Iris pigment epithelial cell (primary cell): Measurements from ENCODE around the gene EEF2.
"Not testable (repeated sequence)": the region's sequence is repeated elsewhere in the genome, so short reads cannot be mapped to it uniquely, and the experiment has no call there.

Source experiments
- DNase-seq: peaks from one replicate; pipeline ENCODE4 v3.0.0-alpha.2; 2011; ENCODE audit warnings: low read depth

EEF2 gene

DNA sequence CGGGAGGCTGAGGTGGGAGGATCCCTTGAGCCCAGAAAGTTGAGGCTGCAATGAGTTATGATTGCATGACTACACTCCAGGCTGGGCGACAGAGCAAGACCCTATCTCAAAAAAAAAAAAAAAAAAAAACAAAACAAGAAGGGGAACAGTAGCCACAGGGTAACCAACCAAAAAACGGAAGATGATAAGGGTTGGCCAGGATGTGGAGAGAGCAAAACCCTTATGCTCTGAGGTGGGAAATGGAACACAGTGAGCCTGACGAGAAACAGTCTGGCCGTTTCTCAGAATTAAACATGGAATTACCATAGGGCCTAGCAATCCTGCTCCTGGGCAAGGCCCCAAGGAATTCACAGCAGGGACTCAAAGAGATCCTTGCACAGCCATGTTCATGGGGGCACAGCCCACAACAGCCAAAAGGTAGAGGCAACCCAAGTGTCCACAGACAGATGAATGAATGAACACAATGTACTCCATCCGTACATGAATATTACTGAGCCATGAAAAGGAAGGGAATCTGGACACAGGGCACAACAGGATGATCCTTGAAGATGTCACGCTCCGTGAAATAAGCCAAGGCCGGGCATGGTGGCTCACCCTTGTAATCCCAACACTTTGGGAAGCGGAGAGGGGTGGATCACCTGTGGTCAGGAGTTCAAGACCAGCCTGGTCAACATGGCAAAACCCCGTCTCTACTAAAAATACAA is 41.1 kb downstream of the EEF2 start:
- no peak for DNase-seq

DNA sequence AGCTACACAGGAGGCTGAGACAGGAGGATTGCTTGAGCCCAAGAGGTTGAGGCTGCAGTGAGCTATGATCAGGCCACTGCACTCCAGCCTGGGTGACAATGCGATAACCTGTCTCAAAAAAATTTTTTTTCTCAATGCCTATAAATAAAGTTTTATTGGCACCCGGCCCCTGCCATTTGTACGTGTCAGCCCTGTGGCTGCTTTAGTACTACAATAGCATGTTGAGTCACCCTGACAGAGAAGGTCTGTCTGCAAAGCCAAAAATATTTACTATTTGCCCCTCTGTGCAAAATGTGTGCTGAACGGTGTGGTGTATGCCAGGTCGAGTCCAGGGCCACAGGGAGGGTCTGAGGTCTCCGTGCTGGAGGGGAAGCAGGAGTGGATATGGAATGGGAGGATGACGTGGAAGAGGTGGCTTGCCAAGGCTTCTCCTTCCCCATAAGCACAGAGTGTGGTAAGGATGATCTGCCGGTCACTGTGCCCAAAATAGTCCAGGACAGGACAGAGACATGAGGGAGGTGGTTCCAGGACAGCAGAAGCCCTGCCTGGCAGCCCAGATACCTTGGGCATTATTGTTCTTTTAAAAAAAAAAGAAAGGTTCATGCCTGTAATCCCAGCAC is 42.4 kb downstream of the EEF2 start:
- DNase-seq, result no peak

DNA sequence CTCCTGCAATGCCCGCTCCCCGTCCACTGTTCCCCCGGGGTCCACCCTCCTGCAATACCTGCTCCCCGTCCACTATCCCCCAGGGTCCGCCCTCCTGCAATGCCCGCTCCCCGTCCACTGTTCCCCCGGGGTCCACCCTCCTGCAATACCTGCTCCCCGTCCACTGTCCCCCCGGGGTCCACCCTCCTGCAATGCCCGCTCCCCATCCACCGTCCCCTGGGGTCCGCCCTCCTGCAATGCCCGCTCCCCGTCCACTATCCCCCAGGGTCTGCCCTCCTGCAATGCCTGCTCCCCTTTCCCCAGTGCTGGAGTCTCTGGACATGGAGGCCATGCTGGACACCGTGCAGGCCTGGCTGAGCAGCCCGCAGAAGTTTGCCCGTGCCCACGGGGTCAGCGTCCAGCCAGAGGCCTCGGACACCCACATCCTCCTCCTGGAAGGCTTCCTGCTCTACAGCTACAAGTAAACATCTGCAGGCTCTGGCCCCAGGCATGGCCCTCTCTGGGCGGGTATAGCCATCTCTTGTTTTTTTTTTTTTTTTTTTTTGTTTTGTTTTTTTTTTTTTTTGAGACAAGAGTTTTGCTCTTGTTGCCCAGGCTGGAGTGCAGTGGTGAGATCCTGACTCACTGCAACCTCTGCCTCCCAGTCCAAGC is 46.8 kb downstream of the EEF2 start:
- DNase-seq, result not testable (repeated sequence)

DNA sequence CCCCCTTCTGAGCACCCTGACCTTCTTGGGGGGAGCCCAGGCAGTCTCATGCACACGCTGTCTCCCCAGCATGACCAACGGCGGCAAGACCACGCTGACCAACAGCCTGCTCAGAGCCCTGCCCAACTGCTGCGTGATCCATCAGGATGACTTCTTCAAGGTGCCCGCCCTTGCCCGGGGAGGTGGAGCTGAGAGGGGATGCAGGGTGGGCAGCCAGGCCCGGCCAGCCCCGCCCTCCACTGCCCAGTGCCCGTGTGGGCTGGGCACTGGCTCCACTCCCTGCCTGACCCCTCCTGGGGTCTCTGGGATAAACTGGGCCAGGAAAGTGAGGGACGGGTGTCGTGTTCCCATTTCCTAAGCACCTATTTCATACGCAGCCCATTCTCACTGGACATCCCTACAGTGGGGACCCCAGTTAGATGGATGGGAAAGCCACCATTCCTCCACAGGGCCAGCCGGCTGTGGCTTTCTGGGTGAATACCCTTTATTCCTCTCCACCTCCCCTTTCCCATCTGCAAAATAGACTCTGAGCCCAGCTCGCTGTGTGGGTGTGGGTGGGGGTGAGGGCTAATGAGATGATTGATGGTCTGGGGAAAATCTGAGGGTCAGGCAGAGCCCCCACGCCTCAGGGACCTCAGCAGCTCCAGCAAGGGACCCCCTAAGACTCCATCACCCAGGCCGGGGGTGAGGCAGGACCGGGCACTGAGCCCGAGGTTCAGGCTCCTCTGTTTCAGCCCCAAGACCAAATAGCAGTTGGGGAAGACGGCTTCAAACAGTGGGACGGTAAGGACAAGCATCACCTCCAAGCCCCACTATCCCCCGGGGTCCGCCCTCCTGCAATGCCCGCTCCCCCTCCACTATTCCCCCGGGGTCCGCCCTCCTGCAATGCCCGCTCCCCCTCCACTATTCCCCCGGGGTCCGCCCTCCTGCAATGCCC is 48.5 kb downstream of the EEF2 start:
- DNase-seq, result no peak

DNA sequence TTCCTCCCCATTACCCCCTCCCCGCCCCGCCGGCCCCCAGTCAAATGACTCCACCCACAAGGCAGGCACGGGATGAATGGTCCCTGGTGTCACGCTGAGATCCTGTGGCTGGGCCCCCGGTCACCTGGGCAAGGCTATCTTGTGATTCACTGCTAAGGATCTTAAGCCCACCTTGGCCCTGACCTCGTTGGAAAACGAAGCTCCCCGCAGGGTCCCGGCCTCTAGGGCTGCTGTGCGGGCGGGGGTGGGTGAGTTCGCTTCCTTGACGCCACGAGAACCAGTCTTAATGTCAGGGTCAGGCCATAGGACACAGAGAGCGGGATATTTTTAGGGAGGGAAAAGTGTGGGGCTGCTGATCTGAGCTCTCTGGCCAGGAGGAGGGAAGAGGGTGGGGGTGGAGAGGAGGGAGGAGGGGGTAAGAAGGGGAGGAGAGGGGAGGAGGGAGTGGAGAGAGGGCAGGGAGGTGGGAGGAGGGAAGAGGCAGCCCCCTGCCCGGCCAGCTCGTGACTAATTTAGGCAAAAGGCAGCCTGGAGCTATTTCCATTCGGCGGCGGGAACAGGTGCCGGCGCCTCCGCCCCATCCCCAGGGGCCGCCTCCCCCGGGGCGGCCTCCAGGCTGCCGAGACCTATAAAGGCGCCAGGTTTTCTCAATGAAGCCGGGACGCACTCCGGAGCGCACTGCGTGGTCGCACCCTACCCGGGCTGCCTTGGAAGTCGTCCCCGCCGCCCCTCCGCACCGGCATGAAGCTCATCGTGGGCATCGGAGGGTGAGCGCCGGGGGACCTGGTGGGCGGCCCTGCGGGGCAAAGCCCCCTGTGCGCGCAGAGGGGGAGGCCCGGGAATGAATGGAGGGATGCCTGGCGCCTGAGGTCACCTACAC is 52.1 kb downstream of the EEF2 start, which contains the start of gene NMRK2:
NMRK2 (plus strand) TSS at position 139 of the 880 bp plus-strand sequence; CDS start at position 742, 603 bp downstream.
- DNase-seq, result no peak

DNA sequence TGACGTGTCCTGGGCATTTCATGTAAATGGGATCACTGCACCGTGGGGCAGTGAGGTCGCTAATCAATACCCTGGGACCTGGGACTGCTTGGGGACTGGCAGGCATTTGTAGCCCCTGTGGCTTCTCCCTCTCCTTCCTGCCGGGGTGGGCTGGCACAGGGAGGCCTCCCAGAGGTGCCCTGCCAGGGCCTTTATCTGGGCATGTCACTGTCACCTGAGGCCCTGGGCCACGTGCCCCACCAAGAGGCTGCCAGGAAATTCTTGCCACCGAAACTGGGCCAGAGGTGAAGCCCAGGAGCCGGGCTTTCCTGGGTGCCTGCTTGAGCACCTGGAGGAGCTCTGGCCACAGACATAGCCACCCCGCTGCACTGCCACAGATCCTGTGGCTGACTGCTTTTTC is 54.2 kb downstream of the EEF2 start:
- DNase-seq, result no peak
